HAP-1 (cell line): ENCODE data around the gene DNAH9.
A peak's percentile ranks its signal among the peaks of the same experiment; 100 is the strongest.

Source experiments
- DNase-seq, 2 experiments: peaks; one replicate each; pipeline ENCODE4 v3.0.0-alpha.2; 2016 to 2020; ENCODE audit warnings: low spot score in 2 of 2
- H3K27me3 ChIP-seq: fragments of 250-450 bp; sonication (Bioruptor Pico); 2 replicates; pipeline ENCODE4 v1.5.1; 2020; ENCODE audit warnings: low read depth, mild to moderate bottlenecking, moderate library complexity
- H3K36me3 ChIP-seq: fragments of 250-450 bp; sonication (Bioruptor Pico); replicated peaks from 2 replicates; pipeline ENCODE4 v1.5.1; 2020; ENCODE audit warnings: mild to moderate bottlenecking
- H3K4me1 ChIP-seq: fragments of 250-450 bp; sonication (Bioruptor Pico); 2 replicates; pipeline ENCODE4 v1.5.1; 2020; ENCODE audit warnings: mild to moderate bottlenecking
- H3K4me3 ChIP-seq: fragments of 250-450 bp; sonication (Bioruptor Pico); 2 replicates; pipeline ENCODE4 v1.5.1; 2020; ENCODE audit warnings: mild to moderate bottlenecking, moderate library complexity
- H3K9me3 ChIP-seq: fragments of 250-450 bp; sonication (Bioruptor Pico); 2 replicates; pipeline ENCODE4 v1.5.1; 2020; ENCODE audit warnings: mild to moderate bottlenecking, moderate library complexity
- in situ Hi-C: fragments of 300-500 bp; cut with MboI; formaldehyde crosslinking; loops from 3 replicates; pipeline ENCODE4 v1.14.3; 2020; ENCODE audit warnings: low sequenced_read_pairs, inconsistent platforms, mixed read lengths

The DNAH9 gene

GRCh38 chr17:11825572-11826209, 227.4 kb downstream of the DNAH9 start:
- in situ Hi-C loops: no loop called here
- Histone ChIP-seq H3K27me3 (no peaks in the 10 kb centered on the region), H3K9me3 (no peaks in the 10 kb centered on the region; the same call in 1 of the 2 replicates), H3K36me3 (no peaks in the 10 kb centered on the region), H3K4me3 (no peak overlapping the region), H3K4me1 (no peaks in the 10 kb centered on the region)
- no peak for DNase-seq

DNA sequence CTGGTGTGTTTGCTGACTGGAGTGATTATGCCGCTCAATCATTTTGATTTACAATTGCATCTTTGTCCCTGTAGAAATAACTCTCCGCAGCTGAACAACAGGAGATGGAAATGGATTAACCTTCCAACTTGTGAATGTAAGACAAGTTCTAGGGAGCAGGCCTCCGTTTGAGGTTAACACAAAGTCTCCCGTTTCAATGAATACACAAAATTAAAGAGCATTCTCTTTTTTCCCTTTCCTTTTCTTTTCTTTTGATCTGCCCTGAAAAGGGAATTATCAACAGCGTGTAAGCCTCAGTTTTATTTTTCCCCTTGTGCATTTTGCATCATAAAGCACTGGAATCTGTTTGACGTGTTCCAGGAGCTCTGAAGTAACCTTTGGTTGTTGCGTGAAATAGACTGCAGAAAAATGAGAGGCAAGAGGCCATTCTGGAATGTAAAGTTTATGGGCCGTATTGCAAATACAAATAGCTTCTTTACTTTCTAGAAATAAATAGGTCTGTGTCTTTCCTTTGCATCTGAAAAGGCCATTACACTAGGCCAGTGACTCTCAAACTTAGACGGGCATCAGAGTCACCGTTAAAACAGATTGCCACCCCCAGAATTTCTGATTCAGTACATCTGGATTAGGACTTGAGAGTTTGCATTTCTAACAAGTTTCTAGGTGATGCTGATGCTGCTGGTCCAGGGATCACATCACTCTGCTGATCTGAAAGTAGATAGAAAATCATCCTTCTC, 234.3 kb downstream of the DNAH9 start:
- in situ Hi-C loops: no loop called here
- no peaks in the 10 kb centered on the region for H3K27me3 ChIP-seq
- DNase-seq: peak; percentile 10 to 63
- H3K9me3 ChIP-seq: no peaks in the 10 kb centered on the region; the same call in 1 of the 2 replicates
- no peaks in the 10 kb centered on the region for H3K4me1 ChIP-seq
- no peak overlapping the region for H3K4me3 ChIP-seq
- no peaks in the 10 kb centered on the region for H3K36me3 ChIP-seq

GRCh38 chr17:11836508-11836907, 238.2 kb downstream of the DNAH9 start:
- DNase-seq: no peak
- Histone ChIP-seq H3K9me3 (no peaks in the 10 kb centered on the region), H3K4me1 (no peaks in the 10 kb centered on the region), H3K27me3 (no peaks in the 10 kb centered on the region), H3K36me3 (no peaks in the 10 kb centered on the region), H3K4me3 (no peak overlapping the region)
- in situ Hi-C loops: no loop called here

- no peak for DNase-seq
- Histone ChIP-seq H3K9me3 (no peaks in the 10 kb centered on the region), H3K27me3 (no peaks in the 10 kb centered on the region), H3K36me3 (no peaks in the 10 kb centered on the region), H3K4me3 (no peak overlapping the region), H3K4me1 (no peaks in the 10 kb centered on the region)
- in situ Hi-C loops: no loop called here
These were observed 241.8 kb downstream of the DNAH9 start for GRCh38 chr17:11840052-11840451.

DNA sequence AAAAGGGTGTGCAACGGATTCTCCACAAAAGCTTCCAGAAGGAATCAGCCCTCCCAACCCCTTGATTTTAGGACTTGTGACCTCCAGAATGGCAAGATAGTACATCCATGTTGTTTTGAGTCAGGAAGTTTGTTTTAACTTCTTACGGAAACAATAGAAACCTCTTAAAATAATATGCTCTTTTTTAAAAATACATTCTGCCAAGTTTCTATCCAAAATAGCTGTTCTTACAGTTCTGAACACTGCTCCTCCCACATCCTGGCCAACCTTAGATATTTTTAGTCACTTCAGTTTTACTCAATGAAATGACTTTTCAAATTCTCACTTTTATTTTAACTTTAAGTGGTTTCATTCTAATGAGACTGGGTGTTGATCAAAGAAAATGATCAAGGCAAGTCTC, 242.6 kb downstream of the DNAH9 start:
- in situ Hi-C loops: no loop called here
- H3K9me3 ChIP-seq: no peaks in the 10 kb centered on the region
- no peaks in the 10 kb centered on the region for H3K4me1 ChIP-seq
- DNase-seq: no peak
- no peaks in the 10 kb centered on the region for H3K27me3 ChIP-seq
- no peak overlapping the region for H3K4me3 ChIP-seq
- no peaks in the 10 kb centered on the region for H3K36me3 ChIP-seq

DNA sequence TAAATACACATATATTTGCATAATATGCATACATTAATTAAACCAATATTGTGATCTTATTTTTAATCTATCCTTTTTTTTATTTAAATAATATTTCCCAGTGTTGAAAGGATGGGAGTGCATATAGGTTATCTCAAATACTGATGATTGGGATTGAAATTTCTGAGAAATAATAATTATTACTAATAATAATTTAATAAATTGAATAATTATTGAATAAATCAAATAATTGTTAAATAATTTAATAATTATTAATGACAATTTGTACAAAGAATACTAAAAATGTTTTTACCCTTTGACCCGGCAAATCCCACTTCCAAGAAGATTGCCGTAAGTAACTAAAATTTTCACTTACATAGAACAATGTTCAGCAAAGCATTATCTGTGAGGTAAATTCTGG, 250.1 kb downstream of the DNAH9 start:
- H3K9me3 ChIP-seq: no peaks in the 10 kb centered on the region
- H3K27me3 ChIP-seq: no peaks in the 10 kb centered on the region
- in situ Hi-C loops: no loop called here
- H3K4me1 ChIP-seq: no peaks in the 10 kb centered on the region
- no peak for DNase-seq
- no peaks in the 10 kb centered on the region for H3K36me3 ChIP-seq
- no peak overlapping the region for H3K4me3 ChIP-seq

- Histone ChIP-seq H3K36me3 (no peaks in the 10 kb centered on the region), H3K27me3 (no peaks in the 10 kb centered on the region), H3K4me3 (no peak overlapping the region), H3K9me3 (no peaks in the 10 kb centered on the region), H3K4me1 (no peaks in the 10 kb centered on the region)
- in situ Hi-C loops: no loop called here
- DNase-seq: no peak
These were observed 254.0 kb downstream of the DNAH9 start for GRCh38 chr17:11852231-11852630.

DNA sequence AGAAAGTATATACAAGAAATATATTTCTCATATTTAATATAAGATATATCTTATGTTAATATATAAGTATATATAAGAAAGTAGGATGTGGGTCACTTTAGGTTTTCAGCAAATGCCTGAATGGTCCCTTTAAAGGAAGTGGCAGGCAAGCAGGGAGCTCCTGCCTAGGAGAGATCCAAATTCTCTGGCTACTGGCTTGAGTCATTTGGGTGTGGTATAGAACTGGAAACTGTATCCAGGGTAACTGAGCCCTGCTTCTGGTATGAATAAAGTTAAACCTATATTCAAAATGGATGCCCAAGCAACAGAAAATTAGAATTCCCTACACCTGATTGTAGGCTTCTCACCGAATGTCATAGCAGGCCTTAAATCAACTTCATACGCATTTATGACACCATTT, 254.6 kb downstream of the DNAH9 start:
- Histone ChIP-seq H3K36me3 (no peaks in the 10 kb centered on the region), H3K27me3 (no peaks in the 10 kb centered on the region), H3K9me3 (no peaks in the 10 kb centered on the region), H3K4me3 (no peak overlapping the region), H3K4me1 (no peaks in the 10 kb centered on the region)
- in situ Hi-C loops: no loop called here
- DNase-seq: no peak

DNA sequence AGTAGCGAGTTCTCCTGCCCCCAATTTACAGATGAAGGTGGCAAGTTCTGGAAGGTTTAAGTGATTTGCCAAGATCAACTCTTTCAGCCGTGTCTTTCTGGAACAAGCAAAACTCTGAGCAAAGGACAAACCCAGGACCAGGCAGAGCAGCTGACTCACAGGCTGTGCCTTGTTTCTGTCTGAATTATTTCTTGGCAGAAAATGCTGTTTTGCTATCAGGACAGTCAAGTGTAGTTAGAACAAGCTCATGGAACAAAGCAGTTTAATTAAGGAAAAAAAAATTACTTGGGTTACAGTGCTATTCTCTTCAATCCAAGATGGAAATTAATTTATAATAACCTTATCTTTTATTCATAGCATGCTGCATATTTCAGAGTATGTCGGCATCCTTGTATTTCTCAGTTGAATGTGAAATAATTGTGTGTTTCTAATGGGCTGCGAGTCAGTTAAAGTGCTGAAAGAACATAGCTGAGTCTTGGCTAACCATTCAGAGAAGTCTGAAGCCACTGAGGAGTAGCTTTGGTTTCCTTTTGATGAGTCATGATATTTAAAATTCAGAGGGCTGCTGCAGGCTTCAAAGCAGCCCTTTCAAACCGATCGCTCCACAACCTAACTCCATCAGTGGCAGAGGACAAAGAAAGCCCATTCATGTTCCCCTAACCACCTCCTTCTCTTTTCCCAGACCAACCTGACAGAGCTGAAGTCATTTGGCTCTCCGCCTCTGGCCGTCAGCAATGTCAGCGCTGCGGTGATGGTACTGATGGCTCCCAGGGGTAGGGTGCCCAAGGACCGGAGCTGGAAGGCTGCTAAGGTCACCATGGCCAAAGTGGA, 255.3 kb downstream of the DNAH9 start:
- H3K4me3 ChIP-seq: no peak overlapping the region
- H3K36me3 ChIP-seq: no peaks in the 10 kb centered on the region
- no peaks in the 10 kb centered on the region for H3K27me3 ChIP-seq
- in situ Hi-C loops: no loop called here
- no peak for DNase-seq
- H3K9me3 ChIP-seq: no peaks in the 10 kb centered on the region
- H3K4me1 ChIP-seq: no peaks in the 10 kb centered on the region

- in situ Hi-C loops: no loop called here
- Histone ChIP-seq H3K4me1 (no peaks in the 10 kb centered on the region), H3K27me3 (no peaks in the 10 kb centered on the region), H3K9me3 (no peaks in the 10 kb centered on the region), H3K36me3 (no peaks in the 10 kb centered on the region), H3K4me3 (no peak overlapping the region)
- DNase-seq: no peak
These were observed 257.0 kb downstream of the DNAH9 start for GRCh38 chr17:11855306-11855705.

GRCh38 chr17:11857006-11857405, 258.7 kb downstream of the DNAH9 start:
- H3K4me3 ChIP-seq: no peak overlapping the region
- H3K9me3 ChIP-seq: no peaks in the 10 kb centered on the region
- no peaks in the 10 kb centered on the region for H3K36me3 ChIP-seq
- no peaks in the 10 kb centered on the region for H3K4me1 ChIP-seq
- DNase-seq: no peak
- in situ Hi-C loops: no loop called here
- no peaks in the 10 kb centered on the region for H3K27me3 ChIP-seq

DNA sequence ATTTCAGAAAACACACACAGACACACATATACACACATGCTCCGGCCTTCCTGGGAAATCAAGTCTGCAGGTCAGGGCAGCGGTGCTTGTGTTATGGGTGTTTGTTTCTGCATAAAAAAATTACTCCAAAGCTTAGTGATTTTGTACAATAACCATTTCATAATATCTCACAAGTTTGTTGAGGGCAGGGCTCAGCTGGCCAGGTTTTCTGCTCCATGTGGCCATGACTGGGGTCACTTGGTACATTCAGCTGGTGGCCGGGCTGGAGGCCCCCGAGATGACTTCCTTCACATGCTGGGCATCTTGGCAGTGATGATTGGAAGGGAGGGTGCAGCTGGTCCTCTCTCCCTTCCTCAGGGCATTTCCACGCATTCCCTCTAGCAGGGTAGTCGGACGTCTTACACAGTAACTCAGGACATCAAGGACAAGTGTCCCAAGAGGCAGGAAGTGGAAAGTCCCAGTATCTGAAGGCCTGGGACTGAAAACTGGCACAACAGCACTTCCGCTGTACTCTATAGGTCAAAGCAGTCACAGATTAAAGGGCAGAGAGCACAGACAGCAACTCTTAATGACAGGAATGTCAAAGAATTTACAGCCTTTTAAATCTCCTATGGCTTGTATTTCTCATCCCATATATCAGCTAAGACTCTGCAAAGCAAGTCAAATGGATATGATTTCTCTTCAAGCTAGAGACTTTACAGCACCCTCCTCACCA, 271.6 kb downstream of the DNAH9 start:
- no peak for DNase-seq
- H3K36me3 ChIP-seq: no peaks in the 10 kb centered on the region
- no peak overlapping the region for H3K4me3 ChIP-seq
- in situ Hi-C loops: no loop called here
- H3K27me3 ChIP-seq: no peaks in the 10 kb centered on the region
- no peaks in the 10 kb centered on the region for H3K9me3 ChIP-seq
- no peaks in the 10 kb centered on the region for H3K4me1 ChIP-seq

DNA sequence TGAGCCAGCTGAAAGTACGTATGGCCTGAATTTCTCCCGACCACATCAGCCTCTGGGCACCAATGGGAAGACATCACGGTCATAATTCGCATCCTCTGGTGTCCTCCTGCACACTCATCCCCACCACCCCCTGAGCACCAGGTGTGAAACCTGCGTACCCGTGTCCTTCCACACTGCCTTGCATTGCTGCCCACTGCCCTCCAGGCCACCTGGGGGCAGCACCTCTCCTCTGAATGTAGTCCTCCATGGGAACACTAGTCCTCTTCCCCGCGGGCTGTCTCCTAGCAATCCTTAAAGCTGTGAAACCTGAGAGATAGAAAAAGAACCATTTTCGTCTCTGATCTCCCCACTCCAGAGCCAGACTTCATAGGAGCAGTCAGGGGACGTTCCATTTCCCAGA, 273.5 kb downstream of the DNAH9 start:
- Histone ChIP-seq H3K36me3 (no peaks in the 10 kb centered on the region), H3K27me3 (no peaks in the 10 kb centered on the region), H3K9me3 (no peaks in the 10 kb centered on the region), H3K4me3 (no peak overlapping the region), H3K4me1 (no peaks in the 10 kb centered on the region)
- DNase-seq: no peak
- in situ Hi-C loops: no loop called here
